ENCODE results near the gene BAIAP3. TPM values are rescaled to one million over a fixed set of nuclear protein-coding genes. Genes with fewer than 3 reads are reported as not detected.

Gene BAIAP3
- total and polyA plus RNA-seq, 2 of the 4 experiments (the other 2 are of a cell fraction): 0.36 to 0.65 TPM

- CTCF ChIA-PET: no interaction called here
- H3K27ac ChIP-seq (ENCODE audit: insufficient read depth, low read length): no peak overlapping the region
- H3K9ac ChIP-seq (ENCODE audit: low read depth, low read length): no peak overlapping the region
- H3K79me1 ChIP-seq (ENCODE audit: low read depth in 1 of 2, low read length in 2 of 2): peaks cover 18 to 48% of the 10 kb centered on the region in 2 experiments
- no peaks in the 10 kb centered on the region for H3K9me3 ChIP-seq (ENCODE audit: control insufficient read depth, insufficient read depth, low read length)
- no peak overlapping the region for H2BK20ac ChIP-seq (ENCODE audit: low read depth, low read length)
- no peak overlapping the region for H2BK15ac ChIP-seq (ENCODE audit: low read depth, low read length)
- H3K14ac ChIP-seq (replicated peaks; ENCODE audit: low read depth, low read length): no peak overlapping the region
- H3K4me3 ChIP-seq (ENCODE audit: insufficient read depth, low read depth, low read length): no peak overlapping the region
- WGBS, 2 experiments (ENCODE audit: extremely low coverage in 2 of 2, insufficient read length in 1 of 2): 67% methylated on average over 1 of the region's 16 CpGs; no CpG with 5 or more reads in 1 of the 2 experiments
- no peaks in the 10 kb centered on the region for H3K9me1 ChIP-seq (ENCODE audit: insufficient read depth, low read length)
- no peak for TF ChIP-seq USF2 (IDR thresholded peaks at IDR 0.05; ENCODE audit: low read depth, low read length)
- no peak for TF ChIP-seq BHLHE40 (IDR thresholded peaks at IDR 0.05; ENCODE audit: low read depth, low read length)
- TF ChIP-seq CEBPB (IDR thresholded peaks at IDR 0.05; ENCODE audit: low read depth, low read length): no peak
- no peak for TF ChIP-seq ELK1 (IDR thresholded peaks at IDR 0.05; ENCODE audit: borderline replicate concordance, low read depth, low read length)
- no peak for TF ChIP-seq RCOR1 (IDR thresholded peaks at IDR 0.05; ENCODE audit: insufficient replicate concordance, low read length)
- TF ChIP-seq SMC3 (IDR thresholded peaks at IDR 0.05; ENCODE audit: low read depth, low read length): no peak
- no peak for TF ChIP-seq POLR2A (IDR thresholded peaks at IDR 0.05; ENCODE audit: low read depth, low read length)
- no peak for TF ChIP-seq FOS (IDR thresholded peaks at IDR 0.05; ENCODE audit: low read depth, low read length)
- no peak for TF ChIP-seq RFX5 (IDR thresholded peaks at IDR 0.05; ENCODE audit: low read depth, low read length)
- TF ChIP-seq NFE2L2 (IDR thresholded peaks at IDR 0.05; ENCODE audit: low read depth, low read length): no peak
- TF ChIP-seq CTCF (conservative IDR thresholded peaks at IDR 0.05; ENCODE audit: low read depth, low read length): no peak
- no peak for TF ChIP-seq MAFK (IDR thresholded peaks at IDR 0.05; ENCODE audit: low read depth, low read length)
- no peak for TF ChIP-seq CHD1 (IDR thresholded peaks at IDR 0.05; ENCODE audit: low read depth, low read length)
- TF ChIP-seq MXI1 (IDR thresholded peaks at IDR 0.05; ENCODE audit: borderline replicate concordance, low read depth, low read length): no peak
- TF ChIP-seq MAZ (IDR thresholded peaks at IDR 0.05; ENCODE audit: borderline replicate concordance, low read depth, low read length): no peak
- TF ChIP-seq RAD21 (IDR thresholded peaks at IDR 0.05; ENCODE audit: low read length): no peak
- no peak overlapping the region for H2BK120ac ChIP-seq (ENCODE audit: low read depth, low read length)
- peaks cover 25% of the 10 kb centered on the region for H3K36me3 ChIP-seq (ENCODE audit: control insufficient read depth, insufficient read depth, low read length)
- POLR2A ChIA-PET (ENCODE audit: unreplicated experiment): no interaction called here
- in situ Hi-C loops (cut with MboI; ENCODE audit: low sequenced_read_pairs) (no loop called here), intact Hi-C loops (cut with micrococcal nuclease) (no loop called here), dilution Hi-C loops (cut with HindIII; ENCODE audit: low sequenced_read_pairs, unreplicated experiment) (no loop called here)
- no peak overlapping the region for H3K56ac ChIP-seq (ENCODE audit: extremely low read depth, insufficient read depth, low read length)
- H4K5ac ChIP-seq (ENCODE audit: low read depth, low read length): no peak overlapping the region
- no peak overlapping the region for H4K8ac ChIP-seq (ENCODE audit: low read depth in 2 of 2, low read length in 2 of 2)
- no peak overlapping the region for H3K4ac ChIP-seq (ENCODE audit: low read depth, low read length)
- no peak overlapping the region for H2AK5ac ChIP-seq (ENCODE audit: low read depth, low read length)
- no peak overlapping the region for H2AK9ac ChIP-seq (replicated peaks; ENCODE audit: low read depth, low read length, poor library complexity)
- no peak overlapping the region for H2AFZ ChIP-seq (replicated peaks; ENCODE audit: low read length, poor library complexity)
- H3K27me3 ChIP-seq (ENCODE audit: control insufficient read depth, insufficient read depth, low read length): no peaks in the 10 kb centered on the region
- peaks cover 9% of the 10 kb centered on the region for H3K4me1 ChIP-seq (ENCODE audit: control insufficient read depth, insufficient read depth, low read length)
- no peak overlapping the region for H4K91ac ChIP-seq (ENCODE audit: insufficient read depth, low read depth, low read length)
- DNase-seq (no peak), ATAC-seq (ENCODE audit: low read depth) (no peak)
- no TSS peak for BruUV-seq (replicated peaks)
- no peak overlapping the region for H3K18ac ChIP-seq (ENCODE audit: low read depth, low read length)
- H3K23ac ChIP-seq (ENCODE audit: low read depth, low read length): no peak overlapping the region
- H2BK5ac ChIP-seq (ENCODE audit: low read depth, low read length, poor library complexity, severe bottlenecking): no peak overlapping the region
- H3K4me2 ChIP-seq (ENCODE audit: low read depth, low read length): no peak overlapping the region
- peaks cover 9% of the 10 kb centered on the region for H4K20me1 ChIP-seq (ENCODE audit: insufficient read depth, low read length)
These were observed 15.9 kb downstream of the BAIAP3 start for GRCh38 chr16:1349351-1349750.

All from IMR-90 (cell line).